K562 (cell line): ENCODE data around the gene PAK1IP1. TPM values are rescaled to one million over a fixed set of nuclear protein-coding genes. Genes with fewer than 3 reads are reported as not detected.
A peak's percentile ranks its signal among the peaks of the same experiment; 100 is the strongest.

Experiments
- C11orf30 ChIP-seq: fragments of 450-650 bp; IDR thresholded peaks from 2 replicates; pipeline ENCODE4 v1.6.1; 2016; ENCODE audit warnings: low read depth, mild to moderate bottlenecking
- CHD2 ChIP-seq: IDR thresholded peaks from 2 replicates; pipeline ENCODE4 v1.6.1; 2011; ENCODE audit warnings: low read depth, low read length
- DNMT1 ChIP-seq: fragments of 450-650 bp; IDR thresholded peaks from 2 replicates; pipeline ENCODE4 v1.6.1; 2016; ENCODE audit warnings: antibody characterized with exemption, mild to moderate bottlenecking
- E2F3 ChIP-seq: fragments of 250-450 bp; sonication (Bioruptor Pico); IDR thresholded peaks from 2 replicates; pipeline ENCODE4 v1.4.0; 2020; ENCODE audit warnings: mild to moderate bottlenecking
- EP300 ChIP-seq: IDR thresholded peaks from 2 replicates; pipeline ENCODE4 v1.6.1; 2012; ENCODE audit warnings: low read length, improper control_type of control experiment
- GABPB1 ChIP-seq: sonication (generic); formaldehyde crosslinking; IDR thresholded peaks from 2 replicates; pipeline ENCODE4 v1.8.0; 2022; ENCODE audit warnings: mild to moderate bottlenecking, missing genetic modification reagents
- GTF2E2 ChIP-seq: fragments of 200-800 bp; sonication (Bioruptor generic); IDR thresholded peaks from 2 replicates; pipeline ENCODE4 v1.6.1; 2016; ENCODE audit warnings: missing genetic modification characterization, missing compliant biosample characterization
- ILK ChIP-seq: fragments of 450-650 bp; IDR thresholded peaks from 2 replicates; pipeline ENCODE4 v1.6.1; 2016; ENCODE audit warnings: missing genetic modification characterization, low read depth, mild to moderate bottlenecking, missing compliant biosample characterization, moderate library complexity, borderline replicate concordance
- NBN ChIP-seq: fragments of 450-650 bp; IDR thresholded peaks from 2 replicates; pipeline ENCODE4 v1.6.1; 2016; ENCODE audit warnings: low read depth, mild to moderate bottlenecking
- NFRKB ChIP-seq: fragments of 450-650 bp; IDR thresholded peaks from 2 replicates; pipeline ENCODE4 v1.6.1; 2016; ENCODE audit warnings: low read depth
- PML ChIP-seq: IDR thresholded peaks from 2 replicates; pipeline ENCODE4 v1.6.1; 2012; ENCODE audit warnings: low read length, inconsistent platforms
- PYGO2 ChIP-seq: fragments of 450-650 bp; IDR thresholded peaks from 2 replicates; pipeline ENCODE4 v1.6.1; 2016; ENCODE audit warnings: mild to moderate bottlenecking, missing genetic modification characterization, moderate library complexity, missing compliant biosample characterization
- RFX7 ChIP-seq: fragments of 250-450 bp; sonication (Bioruptor Pico); IDR thresholded peaks from 2 replicates; pipeline ENCODE4 v1.5.1; 2021; ENCODE audit warnings: mild to moderate bottlenecking
- SAFB ChIP-seq: fragments of 200-400 bp; formaldehyde crosslinking; IDR thresholded peaks from 2 replicates; pipeline ENCODE4 v1.6.1; 2017; ENCODE audit warnings: low read depth, low read length, borderline replicate concordance
- SRSF7 ChIP-seq: fragments of 200-400 bp; formaldehyde crosslinking; optimal IDR thresholded peaks from 2 replicates; pipeline ENCODE3; 2017; ENCODE audit warnings: mild to moderate bottlenecking, low read depth, low read length
- TCF7 ChIP-seq: sonication (generic); IDR thresholded peaks from 2 replicates; pipeline ENCODE4 v1.6.1; 2016; ENCODE audit warnings: antibody characterized with exemption, borderline replicate concordance
- TEAD4 ChIP-seq, 2 experiments: sonication (generic) in 1 of 2; formaldehyde crosslinking in 1 of 2; IDR thresholded peaks; 2 replicates each; pipeline versions ENCODE4 v1.6.1 to v1.8.0; 2012 to 2022; ENCODE audit warnings: borderline replicate concordance in 1 of 2, inconsistent platforms in 1 of 2, low read length in 1 of 2, mild to moderate bottlenecking in 1 of 2, missing genetic modification reagents in 1 of 2
- ZBED1 ChIP-seq: IDR thresholded peaks from 2 replicates; pipeline ENCODE4 v1.6.1; 2014
- ZNF121 ChIP-seq: sonication (generic); formaldehyde crosslinking; conservative IDR thresholded peaks from 2 replicates; pipeline ENCODE4 v1.8.0; 2022; ENCODE audit warnings: missing genetic modification reagents
- ZNF124 ChIP-seq: sonication (generic); formaldehyde crosslinking; IDR thresholded peaks from 2 replicates; pipeline ENCODE4 v1.8.1; 2022; ENCODE audit warnings: missing genetic modification reagents
- ZNF174 ChIP-seq: fragments of 250-450 bp; sonication (Bioruptor Pico); IDR thresholded peaks from 2 replicates; pipeline ENCODE4 v1.4.0; 2020; ENCODE audit warnings: mild to moderate bottlenecking
- ZNF217 ChIP-seq: sonication (generic); formaldehyde crosslinking; IDR thresholded peaks from 2 replicates; pipeline ENCODE4 v1.8.0; 2022; ENCODE audit warnings: mild to moderate bottlenecking, missing genetic modification reagents
- ZNF551 ChIP-seq: fragments of 250-450 bp; sonication (Bioruptor Pico); IDR thresholded peaks from 2 replicates; pipeline ENCODE4 v1.5.0; 2021; ENCODE audit warnings: mild to moderate bottlenecking, moderate library complexity
- ZNF696 ChIP-seq: fragments of 250-450 bp; sonication (Bioruptor Pico); conservative IDR thresholded peaks from 2 replicates; pipeline ENCODE4 v1.4.0; 2020; ENCODE audit warnings: mild to moderate bottlenecking, moderate library complexity
- ZNF707 ChIP-seq: fragments of 250-450 bp; sonication (Bioruptor Pico); conservative IDR thresholded peaks from 2 replicates; pipeline ENCODE4 v1.8.0; 2022; ENCODE audit warnings: inconsistent platforms, mild to moderate bottlenecking, moderate library complexity
- ZNF75A ChIP-seq: fragments of 450-650 bp; formaldehyde crosslinking; IDR thresholded peaks from 2 replicates; pipeline ENCODE4 v1.4.0; 2020; ENCODE audit warnings: mild to moderate bottlenecking
- ZNF785 ChIP-seq: fragments of 250-450 bp; sonication (Bioruptor Pico); IDR thresholded peaks from 2 replicates; pipeline ENCODE4 v1.4.0; 2020; ENCODE audit warnings: mild to moderate bottlenecking
- polyA plus RNA-seq, 8 experiments: library from polyadenylated mRNA; depleted of rRNA in 4 of 8; stranded (reverse) in 5 of 8; unstranded in 3 of 8; fragments of >200 nt; fragmentation: Nextera tagmentation in 2 of 8; fragmentation: Illumina TruSeq in 1 of 8; extraction: Ambion mirVana in 2 of 8; extraction: Trizol in 1 of 8; gene quantifications; 2 replicates each; pipeline versions ENCODE4 v1.2.1 to v1.2.3, GENCODE V29; 2011 to 2014; ENCODE audit warnings: inconsistent platforms in 1 of 8, missing spikeins in 1 of 8
- total RNA-seq, 7 experiments: library from RNA; depleted of rRNA in 6 of 7; stranded (reverse); fragments of >200 nt in 6 of 7; fragmentation: Illumina TruSeq in 2 of 7; extraction: Trizol in 2 of 7; gene quantifications; 2 replicates each; pipeline versions ENCODE4 v1.2.1 to v1.2.3, GENCODE V29; 2011 to 2021; ENCODE audit warnings: low replicate concordance in 1 of 7
- TF ChIP-seq, protein P1 (sequence below), 2 experiments: fragments of 450-650 bp; conservative IDR thresholded peaks; 2 replicates each; pipeline ENCODE4 v1.6.1; 2017; ENCODE audit warnings: mild to moderate bottlenecking in 2 of 2, moderate library complexity in 2 of 2
- TF ChIP-seq, protein P2 (sequence below): fragments of 450-650 bp; conservative IDR thresholded peaks from 2 replicates; pipeline ENCODE4 v1.6.1; 2016; ENCODE audit warnings: missing genetic modification characterization, low read depth, mild to moderate bottlenecking, control low read depth, missing compliant biosample characterization

The PAK1IP1 gene
- total and polyA plus RNA-seq, 9 of the 15 experiments (the other 6 are each of a cell fraction or from before 2014, with no cell fraction given), result 50.0 to 200 (median 87.0) TPM

DNA sequence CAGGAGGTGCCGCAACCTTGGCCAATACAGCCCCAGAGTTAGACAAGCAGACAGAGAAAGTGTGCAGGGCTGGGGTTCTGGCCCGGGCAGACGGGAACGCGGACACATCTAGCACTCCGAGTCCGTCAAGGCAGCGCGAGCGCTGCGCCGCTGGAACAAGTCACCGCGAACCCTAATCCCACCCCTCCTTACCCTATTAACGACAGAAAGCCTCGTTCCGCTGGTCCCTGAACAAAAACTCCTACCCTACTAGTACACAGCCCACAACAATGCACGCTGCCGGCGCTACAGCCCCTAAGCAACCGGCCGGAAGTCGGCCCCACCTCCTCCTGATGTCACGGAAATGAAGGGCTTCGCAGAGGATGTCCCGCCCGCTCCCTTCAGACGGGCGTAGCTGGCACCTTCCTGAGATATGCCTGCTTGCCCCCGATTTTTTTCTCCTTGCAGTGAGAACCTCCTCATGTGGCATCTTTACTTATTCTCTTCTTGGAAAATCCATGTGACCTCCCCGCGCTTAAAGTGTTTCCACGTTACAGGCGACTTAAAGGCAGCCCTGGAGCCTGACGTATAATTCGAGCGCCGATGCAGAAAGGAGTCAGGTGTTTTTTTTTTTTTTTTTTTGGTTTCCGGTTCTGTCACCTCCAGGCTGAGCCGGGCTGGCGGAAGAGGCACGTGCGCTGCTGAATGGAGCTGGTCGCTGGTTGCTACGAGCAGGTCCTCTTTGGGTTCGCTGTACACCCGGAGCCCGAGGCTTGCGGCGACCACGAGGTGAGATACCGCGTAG lies at the start of gene PAK1IP1, which contains the start of gene C6orf52 (continued):
- TF ChIP-seq SAFB (no peak), TEAD4 (IDR thresholded peaks at IDR 0.05; ENCODE audit: low read length) (no peak; the same call in none of the 2 replicates), TEAD4 (CRISPR knock-in tag; IDR thresholded peaks at IDR 0.05; ENCODE audit: borderline replicate concordance) (no peak), SRSF7 (no peak), NBN (peak; percentile 98), ZNF75A (CRISPR knock-in tag) (0 out of 2 replicates have a peak, but pooled peaks have one; percentile 42), ZNF707 (CRISPR knock-in tag) (no peak), EP300 (no peak; the same call in none of the 2 replicates), RFX7 (CRISPR knock-in tag) (no peak), ZNF551 (no peak), ZNF174 (no peak), GABPB1 (peak; percentile 95), ZNF696 (no peak), C11orf30 (peak; percentile 97), DNMT1 (no peak), NFRKB (peak; percentile 94), ZNF785 (CRISPR knock-in tag) (no peak), ZNF217 (CRISPR knock-in tag) (no peak), PML (peak; percentile 91), TCF7 (no peak), ZNF121 (no peak), ILK (tag) (no peak), E2F3 (CRISPR knock-in tag) (no peak), ZNF124 (CRISPR knock-in tag) (no peak), CHD2 (no peak; the same call in 1 of the 2 replicates), GTF2E2 (tag) (peak; percentile 80), PYGO2 (tag) (peak; percentile 59; the same call in 1 of the 2 replicates), ZBED1 (no peak)
- TF ChIP-seq, protein P1, sequence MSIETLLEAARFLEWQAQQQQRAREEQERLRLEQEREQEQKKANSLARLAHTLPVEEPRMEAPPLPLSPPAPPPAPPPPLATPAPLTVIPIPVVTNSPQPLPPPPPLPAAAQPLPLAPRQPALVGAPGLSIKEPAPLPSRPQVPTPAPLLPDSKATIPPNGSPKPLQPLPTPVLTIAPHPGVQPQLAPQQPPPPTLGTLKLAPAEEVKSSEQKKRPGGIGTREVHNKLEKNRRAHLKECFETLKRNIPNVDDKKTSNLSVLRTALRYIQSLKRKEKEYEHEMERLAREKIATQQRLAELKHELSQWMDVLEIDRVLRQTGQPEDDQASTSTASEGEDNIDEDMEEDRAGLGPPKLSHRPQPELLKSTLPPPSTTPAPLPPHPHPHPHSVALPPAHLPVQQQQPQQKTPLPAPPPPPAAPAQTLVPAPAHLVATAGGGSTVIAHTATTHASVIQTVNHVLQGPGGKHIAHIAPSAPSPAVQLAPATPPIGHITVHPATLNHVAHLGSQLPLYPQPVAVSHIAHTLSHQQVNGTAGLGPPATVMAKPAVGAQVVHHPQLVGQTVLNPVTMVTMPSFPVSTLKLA (conservative IDR thresholded peaks at IDR 0.05), result peak; percentile 98 to 99
- TF ChIP-seq, protein P2, sequence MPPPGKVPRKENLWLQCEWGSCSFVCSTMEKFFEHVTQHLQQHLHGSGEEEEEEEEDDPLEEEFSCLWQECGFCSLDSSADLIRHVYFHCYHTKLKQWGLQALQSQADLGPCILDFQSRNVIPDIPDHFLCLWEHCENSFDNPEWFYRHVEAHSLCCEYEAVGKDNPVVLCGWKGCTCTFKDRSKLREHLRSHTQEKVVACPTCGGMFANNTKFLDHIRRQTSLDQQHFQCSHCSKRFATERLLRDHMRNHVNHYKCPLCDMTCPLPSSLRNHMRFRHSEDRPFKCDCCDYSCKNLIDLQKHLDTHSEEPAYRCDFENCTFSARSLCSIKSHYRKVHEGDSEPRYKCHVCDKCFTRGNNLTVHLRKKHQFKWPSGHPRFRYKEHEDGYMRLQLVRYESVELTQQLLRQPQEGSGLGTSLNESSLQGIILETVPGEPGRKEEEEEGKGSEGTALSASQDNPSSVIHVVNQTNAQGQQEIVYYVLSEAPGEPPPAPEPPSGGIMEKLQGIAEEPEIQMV, result no peak
